Thoracic aorta (tissue), 2 donors: ENCODE data around the gene DCAF17. TPM values are rescaled to one million over a fixed set of nuclear protein-coding genes. Genes with fewer than 3 reads are reported as not detected.
"Not testable (repeated sequence)": the region's sequence is repeated elsewhere in the genome, so short reads cannot be mapped to it uniquely, and the experiment has no call there.

Experiments
- ATAC-seq: fragments of 150-250 bp; one replicate; pipeline ENCODE4 v1.8.0; 2017; ENCODE audit warnings: low read depth; ENCODE audit not compliant: insufficient number of reproducible peaks, low FRiP score
- DNase-seq: peaks from one replicate; pipeline ENCODE4 v3.0.0-alpha.2; 2020; ENCODE audit warnings: low spot score
- H3K27ac ChIP-seq, 2 donors: fragments of 200-600 bp; sonication (generic); 1 replicate in 1 of 2; 2 replicates in 1 of 2; pipeline ENCODE4 v1.5.1; 2016; ENCODE audit warnings: mild to moderate bottlenecking in 2 of 2, moderate library complexity in 2 of 2
- H3K27me3 ChIP-seq: fragments of 200-600 bp; sonication (generic); replicated peaks from 2 replicates; pipeline ENCODE4 v1.6.0; 2016; ENCODE audit warnings: mild to moderate bottlenecking; ENCODE audit not compliant: insufficient read depth
- H3K36me3 ChIP-seq: fragments of 200-600 bp; sonication (generic); one replicate; pipeline ENCODE4 v1.5.1; 2016
- H3K4me1 ChIP-seq, 2 donors: fragments of 200-600 bp; sonication (generic); 1 replicate in 1 of 2; 2 replicates in 1 of 2; pipeline versions ENCODE4 v1.5.1 to v1.6.0; 2016; ENCODE audit warnings: low read depth in 2 of 2, mild to moderate bottlenecking in 1 of 2; ENCODE audit not compliant: control insufficient read depth in 1 of 2
- H3K4me3 ChIP-seq: fragments of 200-600 bp; sonication (generic); 2 replicates; pipeline ENCODE4 v1.5.1; 2016; ENCODE audit warnings: mild to moderate bottlenecking
- H3K9me3 ChIP-seq: fragments of 200-600 bp; sonication (generic); 2 replicates; pipeline ENCODE4 v1.5.1; 2016
- CTCF ChIP-seq: fragments of 200-600 bp; sonication (generic); IDR thresholded peaks from one replicate; pipeline ENCODE4 v1.5.1; 2019; ENCODE audit warnings: antibody characterized with exemption
- total RNA-seq, 2 donors: library from RNA; depleted of rRNA; stranded (reverse); fragments of >200 nt; gene quantifications; one replicate each; pipeline versions ENCODE4 v1.1.0 to v1.2.3, GENCODE V29; 2016

DCAF17 gene
- total RNA-seq, 2 donors from 2014 or later: 27.3 to 47.4 TPM

GRCh38 chr2:171523088-171524017, 89.3 kb downstream of the DCAF17 start:
- DNase-seq (peak; percentile 66), ATAC-seq (peak; percentile 46)
- no peaks in the 10 kb centered on the region for H3K36me3 ChIP-seq
- peak overlapping the region; percentile 94 to 98 for H3K27ac ChIP-seq
- no peaks in the 10 kb centered on the region for H3K27me3 ChIP-seq
- H3K9me3 ChIP-seq: no peaks in the 10 kb centered on the region
- peak overlapping the region; percentile 98 for H3K4me3 ChIP-seq
- TF ChIP-seq CTCF: no peak
- H3K4me1 ChIP-seq: peaks cover 7 to 41% of the 10 kb centered on the region in 2 donors

GRCh38 chr2:171524018-171524401, 90.0 kb downstream of the DCAF17 start:
- TF ChIP-seq CTCF: no peak
- Histone ChIP-seq H3K36me3 (no peaks in the 10 kb centered on the region), H3K27me3 (no peaks in the 10 kb centered on the region), H3K4me3 (peak overlapping the region; percentile 98), H3K27ac (peak overlapping the region; percentile 94 to 98), H3K9me3 (no peaks in the 10 kb centered on the region), H3K4me1 (peaks cover 7 to 43% of the 10 kb centered on the region in 2 donors)
- DNase-seq (no peak), ATAC-seq (no peak)

- peaks cover 21 to 59% of the 10 kb centered on the region in 2 donors for H3K4me1 ChIP-seq
- H3K36me3 ChIP-seq: no peaks in the 10 kb centered on the region
- H3K27me3 ChIP-seq: no peaks in the 10 kb centered on the region
- DNase-seq (no peak), ATAC-seq (no peak)
- H3K9me3 ChIP-seq: no peaks in the 10 kb centered on the region
- peak; percentile 44 for TF ChIP-seq CTCF
- H3K27ac ChIP-seq: peak overlapping the region; percentile 33 to 58
- H3K4me3 ChIP-seq: no peak overlapping the region
Measured at GRCh38 chr2:171529914-171530313, 95.9 kb downstream of the DCAF17 start.

- peaks cover 17 to 56% of the 10 kb centered on the region in 2 donors for H3K4me1 ChIP-seq
- H3K36me3 ChIP-seq: no peaks in the 10 kb centered on the region
- no peak for ATAC-seq
- H3K4me3 ChIP-seq: peak overlapping the region; percentile 38
- no peak for TF ChIP-seq CTCF
- H3K27ac ChIP-seq: peak overlapping the region; percentile 58 to 67
- DNase-seq: no peak
- no peaks in the 10 kb centered on the region for H3K9me3 ChIP-seq
- H3K27me3 ChIP-seq: no peaks in the 10 kb centered on the region
Measured at GRCh38 chr2:171530378-171530777, 96.4 kb downstream of the DCAF17 start.

GRCh38 chr2:171530859-171531258, 96.8 kb downstream of the DCAF17 start:
- not testable (repeated sequence) for H3K36me3 ChIP-seq, H3K9me3 ChIP-seq, H3K27me3 ChIP-seq, ATAC-seq, DNase-seq
- Histone ChIP-seq H3K27ac (peak overlapping the region; percentile 58 to 67), H3K4me3 (peak overlapping the region; percentile 38), H3K4me1 (peaks cover 17 to 56% of the 10 kb centered on the region in 2 donors)
